H1 (cell line): Measurements from ENCODE around the gene CCR9. TPM values are rescaled to one million over a fixed set of nuclear protein-coding genes. Genes with fewer than 3 reads are reported as not detected.

Source experiments
- CTCF ChIA-PET: fragments of 300-600 bp; sonication (Branson Sonifier 250); formaldehyde crosslinking; loops from one replicate; lab custom pipeline; 2021; ENCODE audit not compliant: partially characterized antibody; lab: Charles Lee
- POLR2A ChIA-PET: fragments of 300-600 bp; sonication (Branson Sonifier 250); formaldehyde crosslinking; loops from one replicate; lab custom pipeline; 2021; ENCODE audit warnings: inconsistent platforms; ENCODE audit not compliant: partially characterized antibody; lab: Charles Lee
- DNase-seq, 2 experiments: peaks; one replicate each; pipeline versions ENCODE4 v3.0.0 to v3.0.0-alpha.2; 2010 to 2022; ENCODE audit warnings: low spot score in 2 of 2, low read depth in 1 of 2, mixed read lengths in 1 of 2
- FAIRE-seq: peaks from 2 replicates; lab custom pipeline; 2011; peaks lifted over from hg19 to GRCh38; lab: Jason Lieb, UNC
- H2AFZ ChIP-seq: 2 replicates; pipeline ENCODE4 v1.8.1; 2012; ENCODE audit warnings: low read length, inconsistent platforms
- H2AK5ac ChIP-seq: 2 replicates; pipeline ENCODE4 v1.6.1; 2013; ENCODE audit warnings: low read depth, low read length
- H2BK120ac ChIP-seq: replicated peaks from 2 replicates; pipeline ENCODE3; 2013; ENCODE audit warnings: low read depth, low read length, inconsistent platforms
- H2BK12ac ChIP-seq: 2 replicates; pipeline ENCODE4 v1.6.1; 2013; ENCODE audit warnings: low read depth, low read length
- H2BK15ac ChIP-seq: 2 replicates; pipeline ENCODE4 v1.6.1; 2013; ENCODE audit warnings: low read length
- H2BK20ac ChIP-seq: 2 replicates; pipeline ENCODE4 v1.6.1; 2013; ENCODE audit warnings: low read length
- H2BK5ac ChIP-seq: 2 replicates; pipeline ENCODE4 v1.6.1; 2013; ENCODE audit warnings: low read depth, low read length
- H3K14ac ChIP-seq: 2 replicates; pipeline ENCODE4 v1.6.1; 2013; ENCODE audit warnings: inconsistent platforms; ENCODE audit not compliant: insufficient read length
- H3K18ac ChIP-seq: 2 replicates; pipeline ENCODE4 v1.6.1; 2013; ENCODE audit warnings: low read length; ENCODE audit errors: extremely low read depth
- H3K23ac ChIP-seq: 2 replicates; pipeline ENCODE4 v1.6.1; 2013; ENCODE audit warnings: inconsistent platforms; ENCODE audit not compliant: insufficient read length
- H3K23me2 ChIP-seq: 2 replicates; pipeline ENCODE4 v1.6.1; 2013; ENCODE audit warnings: low read depth, low read length
- H3K27ac ChIP-seq: 2 replicates; pipeline ENCODE4 v1.6.1; 2011; ENCODE audit warnings: low read depth, low read length, inconsistent platforms
- H3K27me3 ChIP-seq, 4 experiments: replicated peaks in 1 of 4; 1 replicate in 1 of 4; 2 replicates in 3 of 4; pipeline versions ENCODE4 v1.6.1 to v1.8.1; 2011 to 2013; ENCODE audit warnings: low read length in 3 of 4, mild to moderate bottlenecking in 3 of 4, inconsistent platforms in 2 of 4, mixed read lengths in 2 of 4, moderate library complexity in 1 of 4; ENCODE audit not compliant: control insufficient read depth in 3 of 4, insufficient read depth in 3 of 4; ENCODE audit errors: extremely low read depth in 1 of 4
- H3K36me3 ChIP-seq, 4 experiments: 2 replicates each; pipeline versions ENCODE4 v1.6.1 to v1.8.1; 2011 to 2013; ENCODE audit warnings: mild to moderate bottlenecking in 4 of 4, low read length in 3 of 4, moderate library complexity in 2 of 4, control low read depth in 1 of 4, inconsistent platforms in 1 of 4; ENCODE audit not compliant: insufficient read depth in 4 of 4, control insufficient read depth in 2 of 4
- H3K4ac ChIP-seq: replicated peaks from 2 replicates; pipeline ENCODE3; 2013; ENCODE audit warnings: low read length, low read depth, mixed read lengths, inconsistent platforms; ENCODE audit not compliant: insufficient read length
- H3K4me1 ChIP-seq, 4 experiments: replicated peaks in 1 of 4; 1 replicate in 1 of 4; 2 replicates in 3 of 4; pipeline versions ENCODE4 v1.6.1 to v1.8.1; 2011 to 2013; ENCODE audit warnings: low read length in 3 of 4, inconsistent platforms in 2 of 4, mixed read lengths in 1 of 4; ENCODE audit not compliant: insufficient read depth in 4 of 4, control insufficient read depth in 3 of 4
- H3K4me2 ChIP-seq, 2 experiments: 2 replicates each; pipeline versions ENCODE4 v1.6.1 to v1.8.1; 2011 to 2013; ENCODE audit warnings: low read depth in 2 of 2, low read length in 2 of 2, control low read depth in 1 of 2, inconsistent platforms in 1 of 2, mild to moderate bottlenecking in 1 of 2; ENCODE audit not compliant: insufficient read depth in 1 of 2
- H3K4me3 ChIP-seq, 4 experiments: fragments of 200-600, 300-600 bp in 1 of 4; sonication (generic), shearing (Covaris generic), sonication (Bioruptor Twin) in 1 of 4; 2 replicates each; pipeline versions ENCODE4 v1.5.1 to v1.8.1; 2011 to 2016; ENCODE audit warnings: low read length in 4 of 4, low read depth in 3 of 4, control low read depth in 2 of 4, inconsistent platforms in 2 of 4, mild to moderate bottlenecking in 2 of 4, mixed read lengths in 1 of 4, moderate library complexity in 1 of 4; ENCODE audit not compliant: insufficient read depth in 2 of 4; ENCODE audit errors: extremely low read depth in 1 of 4
- H3K56ac ChIP-seq: replicated peaks from 2 replicates; pipeline ENCODE3; 2013; ENCODE audit warnings: low read depth, mild to moderate bottlenecking, mixed read lengths, low read length, inconsistent platforms; ENCODE audit not compliant: insufficient read length
- H3K79me1 ChIP-seq: 2 replicates; pipeline ENCODE4 v1.6.1; 2013; ENCODE audit warnings: low read depth, low read length, control low read depth
- H3K79me2 ChIP-seq, 2 experiments: 2 replicates each; pipeline versions ENCODE4 v1.6.1 to v1.8.1; 2012 to 2013; ENCODE audit warnings: low read length in 2 of 2, mild to moderate bottlenecking in 2 of 2, inconsistent platforms in 1 of 2; ENCODE audit not compliant: insufficient read depth in 2 of 2, control insufficient read depth in 1 of 2
- H3K9ac ChIP-seq, 4 experiments: replicated peaks in 1 of 4; 1 replicate in 1 of 4; 2 replicates in 3 of 4; pipeline versions ENCODE4 v1.6.1 to v1.8.1; 2011 to 2013; ENCODE audit warnings: low read depth in 3 of 4, low read length in 3 of 4, control low read depth in 2 of 4, mild to moderate bottlenecking in 2 of 4, moderate library complexity in 2 of 4, inconsistent platforms in 1 of 4; ENCODE audit errors: extremely low read depth in 1 of 4
- H3K9me3 ChIP-seq, 2 experiments: 2 replicates each; pipeline versions ENCODE4 v1.6.1 to v1.8.1; 2012 to 2013; ENCODE audit warnings: mild to moderate bottlenecking in 2 of 2, moderate library complexity in 2 of 2, control low read depth in 1 of 2, inconsistent platforms in 1 of 2, low read depth in 1 of 2, low read length in 1 of 2, mixed read lengths in 1 of 2; ENCODE audit not compliant: insufficient read depth in 2 of 2
- H4K20me1 ChIP-seq, 2 experiments: replicated peaks in 1 of 2; 2 replicates each; pipeline versions ENCODE3 to v1.8.1; 2011 to 2013; ENCODE audit warnings: inconsistent platforms in 2 of 2, low read length in 2 of 2, mild to moderate bottlenecking in 1 of 2; ENCODE audit not compliant: insufficient read depth in 2 of 2, control insufficient read depth in 1 of 2
- H4K5ac ChIP-seq: 2 replicates; pipeline ENCODE4 v1.6.1; 2013; ENCODE audit warnings: low read length, low read depth, mixed read lengths, inconsistent platforms; ENCODE audit not compliant: insufficient read length
- H4K8ac ChIP-seq: 2 replicates; pipeline ENCODE4 v1.8.0; 2013; ENCODE audit warnings: mild to moderate bottlenecking, moderate library complexity, low read length, inconsistent platforms; ENCODE audit not compliant: insufficient read depth; ENCODE audit errors: extremely low read depth
- H4K91ac ChIP-seq: replicated peaks from 2 replicates; pipeline ENCODE3; 2013; ENCODE audit warnings: low read length, mixed read lengths, inconsistent platforms; ENCODE audit not compliant: insufficient read length
- ASH2L ChIP-seq: fragments of 200-600, 300-600 bp; sonication (generic); IDR thresholded peaks from one replicate; pipeline ENCODE4 v1.7.1; 2017; ENCODE audit warnings: low read length
- ATF2 ChIP-seq: IDR thresholded peaks from 2 replicates; pipeline ENCODE4 v1.6.1; 2012; ENCODE audit warnings: low read length, inconsistent platforms
- BCL11A ChIP-seq, 2 experiments: IDR thresholded peaks; one replicate each; pipeline ENCODE4 v1.6.1; 2011; ENCODE audit warnings: low read depth in 2 of 2, low read length in 2 of 2, mild to moderate bottlenecking in 2 of 2
- CHD2 ChIP-seq: IDR thresholded peaks from 2 replicates; pipeline ENCODE4 v1.6.1; 2012; ENCODE audit warnings: low read length, improper control_type of control experiment
- CREB1 ChIP-seq: IDR thresholded peaks from 2 replicates; pipeline ENCODE4 v1.6.1; 2012; ENCODE audit warnings: inconsistent platforms
- GABPA ChIP-seq: IDR thresholded peaks from 2 replicates; pipeline ENCODE4 v1.6.1; 2011; ENCODE audit warnings: mild to moderate bottlenecking, low read length, moderate library complexity, borderline replicate concordance; ENCODE audit not compliant: insufficient read depth
- GTF2F1 ChIP-seq: IDR thresholded peaks from 2 replicates; pipeline ENCODE4 v1.6.1; 2012; ENCODE audit warnings: low read depth, low read length, improper control_type of control experiment, borderline replicate concordance
- KDM1A ChIP-seq: fragments of 200-600, 300-600 bp; sonication (generic); IDR thresholded peaks from 2 replicates; pipeline ENCODE4 v1.7.1; 2016; ENCODE audit warnings: mild to moderate bottlenecking, low read length, borderline replicate concordance
- NANOG ChIP-seq: IDR thresholded peaks from 2 replicates; pipeline ENCODE4 v1.6.1; 2011; ENCODE audit warnings: low read length, low read depth, mild to moderate bottlenecking, inconsistent platforms; ENCODE audit not compliant: insufficient read depth, poor library complexity, severe bottlenecking
- POU5F1 ChIP-seq: IDR thresholded peaks from 2 replicates; pipeline ENCODE4 v1.6.1; 2011; ENCODE audit warnings: low read depth, mild to moderate bottlenecking, low read length, moderate library complexity
- RXRA ChIP-seq: IDR thresholded peaks from 2 replicates; pipeline ENCODE4 v1.6.1; 2011; ENCODE audit warnings: low read depth, mild to moderate bottlenecking, low read length, moderate library complexity; ENCODE audit not compliant: insufficient read depth
- YY1 ChIP-seq: IDR thresholded peaks from 2 replicates; pipeline ENCODE4 v1.6.1; 2011; ENCODE audit warnings: low read depth, mild to moderate bottlenecking, low read length
- ZNF274 ChIP-seq: IDR thresholded peaks from 2 replicates; pipeline ENCODE4 v1.7.0; 2012; ENCODE audit warnings: low read length, borderline replicate concordance; ENCODE audit errors: extremely low read depth
- WGBS, 2 experiments: shearing (Covaris generic) in 1 of 2; methylation state at CpG; one replicate each; pipeline versions ENCODE4 v1.1.6 to v1.1.7; 2013 to 2015; ENCODE audit warnings: low lambda C conversion rate in 2 of 2, mixed read lengths in 2 of 2, inconsistent platforms in 1 of 2, low coverage in 1 of 2, missing lambda C conversion rate in 1 of 2; ENCODE audit not compliant: insufficient replicate concordance in 2 of 2, insufficient coverage in 1 of 2, insufficient read length in 1 of 2; ENCODE audit errors: extremely low coverage in 1 of 2, missing lambda C conversion rate in 1 of 2; 5-methylcytosine and 5-hydroxymethylcytosine counted together
- polyA plus RNA-seq, 7 experiments: library from polyadenylated mRNA; depleted of rRNA in 3 of 7; stranded (reverse) in 5 of 7; unstranded in 2 of 7; fragments of >200 nt in 5 of 7; fragments of 200-250 nt in 2 of 7; gene quantifications; 1 replicate in 5 of 7; 2 replicates in 1 of 7; 4 replicates in 1 of 7; pipeline versions ENCODE4 v1.2.1 to v1.2.3, GENCODE V29; 2011 to 2013; ENCODE audit warnings: missing spikeins in 2 of 7, mixed read lengths in 2 of 7
- total RNA-seq: library from RNA; stranded (reverse); fragmentation: NEBNext Ultra II Directional; extraction: Animal tissue kit (Norgen Biotek cat#: 25700); gene quantifications from 2 replicates; pipeline ENCODE4 v1.2.1, GENCODE V29; 2021

The CCR9 gene
- total and polyA plus RNA-seq, 2 of the 8 experiments (the other 6 are each of a cell fraction or from before 2014, with no cell fraction given), result not detected

- H4K20me1 ChIP-seq, result no peaks in the 10 kb centered on the region
- ChIA-PET CTCF (no interaction called here), POLR2A (no interaction called here)
- no peak overlapping the region; the same call in 1 of the 2 replicates for H4K8ac ChIP-seq
- no peak overlapping the region for H3K14ac ChIP-seq
- H3K36me3 ChIP-seq, result no peaks in the 10 kb centered on the region
- H3K56ac ChIP-seq, result no peak overlapping the region
- TF ChIP-seq GABPA (no peak), YY1 (no peak), BCL11A (IDR thresholded peaks at IDR 0.05; ENCODE audit: low read depth in 2 of 2, low read length in 2 of 2) (no peak), KDM1A (no peak), POU5F1 (no peak), CREB1 (no peak), GTF2F1 (no peak), CHD2 (no peak), ASH2L (no peak), NANOG (no peak), ATF2 (no peak), RXRA (no peak), ZNF274 (no peak)
- no peak overlapping the region for H3K23ac ChIP-seq
- no peak for DNase-seq
- no peak overlapping the region for H2BK5ac ChIP-seq
- H3K4me2 ChIP-seq, result no peak overlapping the region
- H3K4me3 ChIP-seq, result no peak overlapping the region
- H2BK15ac ChIP-seq, result no peak overlapping the region
- no peak for FAIRE-seq
- H3K27ac ChIP-seq, result no peak overlapping the region
- WGBS, 2 experiments, result 79% methylated on average over 3 of the region's 3 CpGs; no CpG with 5 or more reads in 1 of the 2 experiments
- H3K79me2 ChIP-seq, result no peaks in the 10 kb centered on the region
- no peak overlapping the region for H3K18ac ChIP-seq
- H3K23me2 ChIP-seq, result no peaks in the 10 kb centered on the region
- peaks cover 0 to 3% (median 1%) of the 10 kb centered on the region in 4 experiments; a peak in 2 of 7 replicates for H3K4me1 ChIP-seq
- no peak overlapping the region for H2AK5ac ChIP-seq
- no peaks in the 10 kb centered on the region for H3K9me3 ChIP-seq
- H3K79me1 ChIP-seq, result no peaks in the 10 kb centered on the region
- H2BK20ac ChIP-seq, result no peak overlapping the region
- no peak overlapping the region for H2AFZ ChIP-seq
- no peak overlapping the region for H3K4ac ChIP-seq
- H4K91ac ChIP-seq, result no peak overlapping the region
- no peak overlapping the region for H2BK120ac ChIP-seq
- H3K9ac ChIP-seq, result no peak overlapping the region
- H2BK12ac ChIP-seq, result no peak overlapping the region
- H3K27me3 ChIP-seq, result no peaks in the 10 kb centered on the region; a peak in 1 of 7 replicates
- no peak overlapping the region for H4K5ac ChIP-seq
These were observed 10.6 kb downstream of the CCR9 start for GRCh38 chr3:45896956-45897355.
